Endothelial cell of umbilical vein (primary cell): ENCODE data around the gene CPPED1. TPM values are rescaled to one million over a fixed set of nuclear protein-coding genes. Genes with fewer than 3 reads are reported as not detected.

ENCODE experiments used
- BruUV-seq: library from RNA; stranded (reverse); fragments of 400-500 nt; replicated peaks from 2 replicates; lab custom pipeline; 2021; lab: Mats Ljungman, UMichigan
- CTCF ChIA-PET: fragments of 300-600, 350-600 bp; sonication (Branson Sonifier 250); formaldehyde crosslinking; loops from one replicate; lab custom pipeline; 2021; ENCODE audit warnings: antibody characterized with exemption, inconsistent platforms; lab: Charles Lee
- POLR2A ChIA-PET: fragments of 300-600, 350-600 bp; sonication (Branson Sonifier 250); formaldehyde crosslinking; loops from one replicate; lab custom pipeline; 2021; ENCODE audit warnings: antibody characterized with exemption, inconsistent platforms; lab: Charles Lee
- DNase-seq: peaks from one replicate; pipeline ENCODE4 v3.0.0-alpha.2; 2011; ENCODE audit warnings: low read depth, low spot score
- FAIRE-seq: peaks from 2 replicates; lab custom pipeline; 2011; peaks lifted over from hg19 to GRCh38; lab: Jason Lieb, UNC
- H2AFZ ChIP-seq: 2 replicates; pipeline ENCODE4 v1.6.0; 2012; ENCODE audit warnings: low read depth, low read length, control low read depth, inconsistent platforms
- H3K27ac ChIP-seq: 2 replicates; pipeline ENCODE4 v1.5.1; 2011; ENCODE audit warnings: low read depth, mild to moderate bottlenecking, control low read depth, low read length, moderate library complexity; ENCODE audit not compliant: insufficient read depth
- H3K27me3 ChIP-seq, 2 experiments: 2 replicates each; pipeline versions ENCODE4 v1.6.0 to v1.6.1; 2011; ENCODE audit warnings: low read length in 2 of 2, mixed read lengths in 1 of 2; ENCODE audit not compliant: control insufficient read depth in 2 of 2, insufficient read depth in 2 of 2
- H3K36me3 ChIP-seq, 2 experiments: 2 replicates in 1 of 2; 3 replicates in 1 of 2; pipeline ENCODE4 v1.5.1; 2011; ENCODE audit warnings: low read length in 2 of 2, mild to moderate bottlenecking in 1 of 2, moderate library complexity in 1 of 2; ENCODE audit not compliant: control insufficient read depth in 2 of 2, insufficient read depth in 2 of 2; ENCODE audit errors: extremely low read depth in 1 of 2
- H3K4me1 ChIP-seq: 3 replicates; pipeline ENCODE4 v1.5.1; 2011; ENCODE audit warnings: mild to moderate bottlenecking, low read length; ENCODE audit not compliant: control insufficient read depth, insufficient read depth; ENCODE audit errors: extremely low read depth
- H3K4me2 ChIP-seq: 2 replicates; pipeline ENCODE4 v1.6.1; 2011; ENCODE audit warnings: low read length, control low read depth, mixed read lengths; ENCODE audit not compliant: insufficient read depth
- H3K4me3 ChIP-seq, 3 experiments: fragments of 200-600 bp in 1 of 3; sonication (generic), shearing (Covaris generic) in 1 of 3; replicated peaks in 1 of 3; 2 replicates each; pipeline ENCODE4 v1.5.1; 2011 to 2016; ENCODE audit warnings: control low read depth in 3 of 3, low read length in 3 of 3, mild to moderate bottlenecking in 2 of 3, inconsistent platforms in 1 of 3, low read depth in 1 of 3, moderate library complexity in 1 of 3; ENCODE audit not compliant: insufficient read depth in 1 of 3
- H3K79me2 ChIP-seq: 2 replicates; pipeline ENCODE4 v1.6.0; 2012; ENCODE audit warnings: low read length, inconsistent platforms; ENCODE audit not compliant: control insufficient read depth, insufficient read depth
- H3K9ac ChIP-seq: replicated peaks from 2 replicates; pipeline ENCODE3; 2011; ENCODE audit warnings: low read length, control low read depth; ENCODE audit not compliant: insufficient read depth; ENCODE audit errors: extremely low read depth
- H3K9me1 ChIP-seq: replicated peaks from 3 replicates; pipeline ENCODE4 v1.6.0; 2011; ENCODE audit warnings: mild to moderate bottlenecking, low read length; ENCODE audit not compliant: control insufficient read depth, insufficient read depth; ENCODE audit errors: extremely low read depth
- H3K9me3 ChIP-seq: replicated peaks from 2 replicates; pipeline ENCODE4 v1.5.1; 2012; ENCODE audit warnings: low read length, inconsistent platforms; ENCODE audit not compliant: control insufficient read depth, insufficient read depth
- H4K20me1 ChIP-seq: replicated peaks from 2 replicates; pipeline ENCODE3; 2011; ENCODE audit warnings: mild to moderate bottlenecking, low read length; ENCODE audit not compliant: control insufficient read depth, insufficient read depth; ENCODE audit errors: extremely low read depth
- EZH2 ChIP-seq: IDR thresholded peaks from 2 replicates; pipeline ENCODE4 v1.6.1; 2012; ENCODE audit warnings: borderline replicate concordance, low read depth, mild to moderate bottlenecking, moderate library complexity, low read length, inconsistent platforms; ENCODE audit not compliant: severe bottlenecking
- FOS ChIP-seq: IDR thresholded peaks from 2 replicates; pipeline ENCODE4 v1.6.1; 2011; ENCODE audit warnings: mild to moderate bottlenecking, low read length, moderate library complexity, borderline replicate concordance; ENCODE audit not compliant: insufficient read depth
- GATA2 ChIP-seq: IDR thresholded peaks from 2 replicates; pipeline ENCODE4 v1.7.0; 2011; ENCODE audit warnings: low read depth, mild to moderate bottlenecking, moderate library complexity, mixed read lengths, low read length; ENCODE audit not compliant: insufficient read length, insufficient read depth
- JUN ChIP-seq: IDR thresholded peaks from 2 replicates; pipeline ENCODE4 v1.6.1; 2011; ENCODE audit warnings: borderline replicate concordance, low read depth; ENCODE audit not compliant: insufficient read length, insufficient read depth
- MYC ChIP-seq: IDR thresholded peaks from one replicate; pipeline ENCODE4 v1.6.1; 2011; ENCODE audit warnings: mild to moderate bottlenecking, low read depth, low read length
- POLR2A ChIP-seq: IDR thresholded peaks from 2 replicates; pipeline ENCODE4 v1.6.1; 2012; ENCODE audit warnings: low read depth, mild to moderate bottlenecking, control low read depth, low read length
- POLR2AphosphoS5 ChIP-seq: IDR thresholded peaks from 2 replicates; pipeline ENCODE4 v1.6.1; 2012; ENCODE audit warnings: low read depth, mild to moderate bottlenecking, control low read depth, low read length, moderate library complexity; ENCODE audit not compliant: insufficient read depth
- dilution Hi-C: fragments of 300-500 bp; cut with MboI; formaldehyde crosslinking; loops from one replicate; pipeline ENCODE4 v1.15.0; 2019; ENCODE audit warnings: low sequenced_read_pairs; ENCODE audit not compliant: extremely low pct_ligation_motif_present
- intact Hi-C: fragments of 100-400 bp; cut with micrococcal nuclease; formaldehyde crosslinking; loops from one replicate; pipeline ENCODE4 v1.10.0; 2022
- polyA plus RNA-seq, 4 experiments: library from polyadenylated mRNA; depleted of rRNA in 3 of 4; stranded (reverse) in 3 of 4; unstranded in 1 of 4; fragments of >200 nt; gene quantifications; 2 replicates each; pipeline versions ENCODE4 v1.2.1 to v1.2.3, GENCODE V29; 2011 to 2012; ENCODE audit warnings: missing spikeins in 1 of 4
- total RNA-seq: library from RNA; stranded (reverse); gene quantifications from 2 replicates; pipeline ENCODE4 v1.2.3, GENCODE V29; 2021
- TF ChIP-seq, protein P1 (sequence below): IDR thresholded peaks from 2 replicates; pipeline ENCODE4 v1.6.1; 2011; ENCODE audit not compliant: insufficient read depth, insufficient read length
- TF ChIP-seq, protein P2 (sequence below), 2 donors: IDR thresholded peaks; 1 replicate in 1 of 2; 2 replicates in 1 of 2; pipeline ENCODE4 v1.5.1; 2011; ENCODE audit warnings: low read length in 2 of 2, mild to moderate bottlenecking in 2 of 2, moderate library complexity in 2 of 2, control low read depth in 1 of 2, inconsistent platforms in 1 of 2, low read depth in 1 of 2; ENCODE audit not compliant: insufficient read depth in 1 of 2; ENCODE audit errors: extremely low read depth in 1 of 2

CPPED1 gene
- total and polyA plus RNA-seq, 2 donors (not counting 3 experiments of a cell fraction or from before 2014, with no cell fraction given) = 27.9 to 59.3 TPM

GRCh38 chr16:12724226-12724625 is 79.5 kb downstream of the CPPED1 start:
- DNase-seq (no peak), FAIRE-seq (no peak)
- intact Hi-C loops (no loop called here), dilution Hi-C loops (no loop called here)
- H3K27ac ChIP-seq = no peak overlapping the region
- H3K27me3 ChIP-seq = no peaks in the 10 kb centered on the region
- no peak overlapping the region for H3K4me3 ChIP-seq
- H3K4me2 ChIP-seq = no peak overlapping the region
- no peaks in the 10 kb centered on the region for H3K9me3 ChIP-seq
- peaks cover 10% of the 10 kb centered on the region for H3K4me1 ChIP-seq
- no TSS peak for BruUV-seq
- H3K79me2 ChIP-seq = peaks cover 2% of the 10 kb centered on the region
- TF ChIP-seq MYC = no peak
- H4K20me1 ChIP-seq = no peaks in the 10 kb centered on the region
- ChIA-PET POLR2A (no interaction called here), CTCF (interaction anchor here (1.0 kb wide), 1 partner anchor 150 kb away, joined by 3 read pairs; no protein-coding TSS in a partner anchor)
- no peaks in the 10 kb centered on the region for H3K36me3 ChIP-seq
- H3K9me1 ChIP-seq = no peaks in the 10 kb centered on the region
- no peak overlapping the region for H3K9ac ChIP-seq
- no peak overlapping the region for H2AFZ ChIP-seq

- TF ChIP-seq JUN (no peak), GATA2 (no peak), EZH2 (no peak), FOS (no peak), POLR2A (no peak), POLR2AphosphoS5 (no peak), MYC (no peak)
- TF ChIP-seq, protein P1, sequence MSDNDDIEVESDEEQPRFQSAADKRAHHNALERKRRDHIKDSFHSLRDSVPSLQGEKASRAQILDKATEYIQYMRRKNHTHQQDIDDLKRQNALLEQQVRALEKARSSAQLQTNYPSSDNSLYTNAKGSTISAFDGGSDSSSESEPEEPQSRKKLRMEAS = no peak
- TF ChIP-seq, protein P2, sequence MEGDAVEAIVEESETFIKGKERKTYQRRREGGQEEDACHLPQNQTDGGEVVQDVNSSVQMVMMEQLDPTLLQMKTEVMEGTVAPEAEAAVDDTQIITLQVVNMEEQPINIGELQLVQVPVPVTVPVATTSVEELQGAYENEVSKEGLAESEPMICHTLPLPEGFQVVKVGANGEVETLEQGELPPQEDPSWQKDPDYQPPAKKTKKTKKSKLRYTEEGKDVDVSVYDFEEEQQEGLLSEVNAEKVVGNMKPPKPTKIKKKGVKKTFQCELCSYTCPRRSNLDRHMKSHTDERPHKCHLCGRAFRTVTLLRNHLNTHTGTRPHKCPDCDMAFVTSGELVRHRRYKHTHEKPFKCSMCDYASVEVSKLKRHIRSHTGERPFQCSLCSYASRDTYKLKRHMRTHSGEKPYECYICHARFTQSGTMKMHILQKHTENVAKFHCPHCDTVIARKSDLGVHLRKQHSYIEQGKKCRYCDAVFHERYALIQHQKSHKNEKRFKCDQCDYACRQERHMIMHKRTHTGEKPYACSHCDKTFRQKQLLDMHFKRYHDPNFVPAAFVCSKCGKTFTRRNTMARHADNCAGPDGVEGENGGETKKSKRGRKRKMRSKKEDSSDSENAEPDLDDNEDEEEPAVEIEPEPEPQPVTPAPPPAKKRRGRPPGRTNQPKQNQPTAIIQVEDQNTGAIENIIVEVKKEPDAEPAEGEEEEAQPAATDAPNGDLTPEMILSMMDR (IDR thresholded peaks at IDR 0.05; ENCODE audit: extremely low read depth in 1 of 2, insufficient read depth in 1 of 2, low read depth in 1 of 2, low read length in 2 of 2) = no peak
- Histone ChIP-seq H3K27ac (no peak overlapping the region), H3K79me2 (peaks cover 2% of the 10 kb centered on the region), H3K27me3 (no peaks in the 10 kb centered on the region), H3K9me3 (no peaks in the 10 kb centered on the region), H3K4me1 (peaks cover 5% of the 10 kb centered on the region), H3K9ac (no peak overlapping the region), H4K20me1 (no peaks in the 10 kb centered on the region), H3K4me2 (no peak overlapping the region), H2AFZ (no peak overlapping the region), H3K9me1 (no peaks in the 10 kb centered on the region), H3K36me3 (no peaks in the 10 kb centered on the region), H3K4me3 (no peak overlapping the region)
- dilution Hi-C loops = no loop called here
- ChIA-PET CTCF (interaction anchor here (1.0 kb wide), 1 partner anchor 150 kb away, joined by 3 read pairs; no protein-coding TSS in a partner anchor), POLR2A (no interaction called here)
- DNase-seq (no peak), FAIRE-seq (no peak)
- BruUV-seq = no TSS peak
- intact Hi-C loops = no loop called here
Measured at GRCh38 chr16:12723681-12724080, 80.0 kb downstream of the CPPED1 start.
